ENCODE data around the gene SLC38A9.

DNA sequence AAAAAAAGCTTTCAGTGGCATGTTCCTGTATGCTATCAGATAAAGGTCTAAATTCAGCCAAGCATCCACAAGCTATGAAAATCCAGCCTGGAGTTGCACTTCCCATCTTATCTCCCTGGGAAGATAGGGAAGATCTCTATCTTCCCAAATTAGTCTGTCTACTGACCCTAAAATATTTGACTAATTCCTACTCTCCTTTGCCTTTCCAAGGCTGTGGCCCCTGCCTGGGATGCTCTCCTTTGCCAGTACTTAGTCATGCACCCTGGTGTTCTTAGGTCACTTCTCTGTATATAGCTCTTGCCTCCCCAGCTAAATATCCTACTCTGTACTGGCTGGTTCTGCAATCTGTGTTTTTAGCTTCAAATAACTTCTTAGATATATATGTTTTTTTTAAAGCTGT, 133.4 kb downstream of the SLC38A9 start:
- TF ChIP-seq, protein P1, sequence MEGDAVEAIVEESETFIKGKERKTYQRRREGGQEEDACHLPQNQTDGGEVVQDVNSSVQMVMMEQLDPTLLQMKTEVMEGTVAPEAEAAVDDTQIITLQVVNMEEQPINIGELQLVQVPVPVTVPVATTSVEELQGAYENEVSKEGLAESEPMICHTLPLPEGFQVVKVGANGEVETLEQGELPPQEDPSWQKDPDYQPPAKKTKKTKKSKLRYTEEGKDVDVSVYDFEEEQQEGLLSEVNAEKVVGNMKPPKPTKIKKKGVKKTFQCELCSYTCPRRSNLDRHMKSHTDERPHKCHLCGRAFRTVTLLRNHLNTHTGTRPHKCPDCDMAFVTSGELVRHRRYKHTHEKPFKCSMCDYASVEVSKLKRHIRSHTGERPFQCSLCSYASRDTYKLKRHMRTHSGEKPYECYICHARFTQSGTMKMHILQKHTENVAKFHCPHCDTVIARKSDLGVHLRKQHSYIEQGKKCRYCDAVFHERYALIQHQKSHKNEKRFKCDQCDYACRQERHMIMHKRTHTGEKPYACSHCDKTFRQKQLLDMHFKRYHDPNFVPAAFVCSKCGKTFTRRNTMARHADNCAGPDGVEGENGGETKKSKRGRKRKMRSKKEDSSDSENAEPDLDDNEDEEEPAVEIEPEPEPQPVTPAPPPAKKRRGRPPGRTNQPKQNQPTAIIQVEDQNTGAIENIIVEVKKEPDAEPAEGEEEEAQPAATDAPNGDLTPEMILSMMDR (IDR thresholded peaks at IDR 0.05; ENCODE audit: low read depth, low read length) = no peak
- TF ChIP-seq POLR2A (IDR thresholded peaks at IDR 0.05; ENCODE audit: extremely low read depth, insufficient read length) (no peak), MYC (IDR thresholded peaks at IDR 0.05; ENCODE audit: low read depth, low read length) (no peak)
- TF ChIP-seq, protein P2, sequence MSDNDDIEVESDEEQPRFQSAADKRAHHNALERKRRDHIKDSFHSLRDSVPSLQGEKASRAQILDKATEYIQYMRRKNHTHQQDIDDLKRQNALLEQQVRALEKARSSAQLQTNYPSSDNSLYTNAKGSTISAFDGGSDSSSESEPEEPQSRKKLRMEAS (IDR thresholded peaks at IDR 0.05; ENCODE audit: low read depth, low read length) = no peak

Data from NB4 (cell line).